Subcutaneous abdominal adipose tissue (tissue), 5 donors: ENCODE data around the gene PTK7.

Experiments used
- H3K27ac ChIP-seq: one replicate; pipeline ENCODE4 v1.7.0; 2013; ENCODE audit warnings: low read depth, mild to moderate bottlenecking, inconsistent platforms, low read length, moderate library complexity
- H3K27me3 ChIP-seq, 5 donors: one replicate each; pipeline ENCODE4 v1.7.0; 2013; ENCODE audit warnings: low read length in 5 of 5, inconsistent platforms in 1 of 5; ENCODE audit not compliant: control insufficient read depth in 5 of 5, insufficient read depth in 4 of 5
- H3K36me3 ChIP-seq, 5 donors: one replicate each; pipeline ENCODE4 v1.7.0; 2013; ENCODE audit warnings: low read length in 5 of 5; ENCODE audit not compliant: control insufficient read depth in 5 of 5, insufficient read depth in 5 of 5
- H3K4me1 ChIP-seq, 5 donors: one replicate each; pipeline ENCODE4 v1.7.0; 2013; ENCODE audit warnings: low read length in 5 of 5, mild to moderate bottlenecking in 3 of 5, moderate library complexity in 1 of 5; ENCODE audit not compliant: control insufficient read depth in 5 of 5, insufficient read depth in 5 of 5
- H3K4me3 ChIP-seq, 5 donors: one replicate each; pipeline ENCODE4 v1.7.0; 2013; ENCODE audit warnings: low read length in 5 of 5, low read depth in 1 of 5
- H3K9ac ChIP-seq, 5 donors: one replicate each; pipeline ENCODE4 v1.7.0; 2013; ENCODE audit warnings: low read length in 5 of 5, mild to moderate bottlenecking in 4 of 5, moderate library complexity in 3 of 5
- H3K9me3 ChIP-seq, 5 donors: one replicate each; pipeline ENCODE4 v1.7.0; 2013; ENCODE audit warnings: low read length in 5 of 5; ENCODE audit not compliant: control insufficient read depth in 5 of 5
- donor health status: healthy.
- donor health status: healthy.
- donor health status: healthy.
- donor health status: healthy.
- donor health status: healthy.

The PTK7 gene

GRCh38 chr6:43199912-43200311, 123.8 kb downstream of the PTK7 start:
- peaks cover 0 to 83% (median 60%) of the 10 kb centered on the region in 5 donors for H3K36me3 ChIP-seq

GRCh38 chr6:43200541-43200940, 124.4 kb downstream of the PTK7 start:
- Histone ChIP-seq H3K4me3 (no peak overlapping the region), H3K9ac (no peak overlapping the region), H3K9me3 (no peaks in the 10 kb centered on the region), H3K4me1 (no peaks in the 10 kb centered on the region), H3K27me3 (no peaks in the 10 kb centered on the region), H3K36me3 (peaks cover 0 to 80% (median 61%) of the 10 kb centered on the region in 5 donors), H3K27ac (no peak overlapping the region)

More at GRCh38 chr6:43199912-43200311, 123.8 kb downstream of the PTK7 start:
- H3K4me1 ChIP-seq, result no peaks in the 10 kb centered on the region
- H3K9ac ChIP-seq, result no peak overlapping the region
- no peak overlapping the region for H3K4me3 ChIP-seq
- no peaks in the 10 kb centered on the region for H3K27me3 ChIP-seq
- H3K9me3 ChIP-seq, result no peaks in the 10 kb centered on the region
- no peak overlapping the region for H3K27ac ChIP-seq

- Histone ChIP-seq H3K36me3 (peaks cover 3 to 69% (median 54%) of the 10 kb centered on the region in 5 donors), H3K27me3 (no peaks in the 10 kb centered on the region), H3K9me3 (no peaks in the 10 kb centered on the region), H3K4me3 (no peak overlapping the region), H3K27ac (no peak overlapping the region), H3K4me1 (no peaks in the 10 kb centered on the region), H3K9ac (no peak overlapping the region)
Measured at GRCh38 chr6:43202451-43202850, 126.3 kb downstream of the PTK7 start.

- no peak overlapping the region for H3K27ac ChIP-seq
- no peaks in the 10 kb centered on the region for H3K27me3 ChIP-seq
- no peak overlapping the region for H3K9ac ChIP-seq
- no peaks in the 10 kb centered on the region for H3K4me1 ChIP-seq
- H3K4me3 ChIP-seq, result no peak overlapping the region
- no peaks in the 10 kb centered on the region for H3K9me3 ChIP-seq
- H3K36me3 ChIP-seq, result peaks cover 6 to 62% (median 48%) of the 10 kb centered on the region in 5 donors
Measured at GRCh38 chr6:43203029-43203717, 127.1 kb downstream of the PTK7 start.

GRCh38 chr6:43203718-43204095, 127.6 kb downstream of the PTK7 start:
- Histone ChIP-seq H3K27me3 (no peaks in the 10 kb centered on the region), H3K36me3 (peaks cover 6 to 57% (median 43%) of the 10 kb centered on the region in 5 donors), H3K27ac (no peak overlapping the region), H3K4me1 (no peaks in the 10 kb centered on the region), H3K9me3 (no peaks in the 10 kb centered on the region), H3K9ac (no peak overlapping the region), H3K4me3 (no peak overlapping the region)

- H3K36me3 ChIP-seq, result peaks cover 6 to 52% (median 42%) of the 10 kb centered on the region in 5 donors
- no peak overlapping the region for H3K4me3 ChIP-seq
- H3K4me1 ChIP-seq, result no peaks in the 10 kb centered on the region
- H3K9me3 ChIP-seq, result no peaks in the 10 kb centered on the region
- H3K27me3 ChIP-seq, result no peaks in the 10 kb centered on the region
- no peak overlapping the region for H3K27ac ChIP-seq
- no peak overlapping the region for H3K9ac ChIP-seq
Measured at GRCh38 chr6:43204271-43205105, 128.4 kb downstream of the PTK7 start.

GRCh38 chr6:43205849-43206248, 129.7 kb downstream of the PTK7 start:
- H3K9me3 ChIP-seq, result no peaks in the 10 kb centered on the region
- H3K27me3 ChIP-seq, result no peaks in the 10 kb centered on the region
- peaks cover 6 to 38% (median 28%) of the 10 kb centered on the region in 5 donors for H3K36me3 ChIP-seq
- H3K4me3 ChIP-seq, result no peak overlapping the region
- no peak overlapping the region for H3K9ac ChIP-seq
- no peaks in the 10 kb centered on the region for H3K4me1 ChIP-seq
- H3K27ac ChIP-seq, result no peak overlapping the region

- Histone ChIP-seq H3K27ac (no peak overlapping the region), H3K9ac (no peak overlapping the region), H3K36me3 (peaks cover 6 to 35% (median 26%) of the 10 kb centered on the region in 5 donors), H3K9me3 (no peaks in the 10 kb centered on the region), H3K4me3 (no peak overlapping the region), H3K27me3 (no peaks in the 10 kb centered on the region), H3K4me1 (no peaks in the 10 kb centered on the region)
Measured at GRCh38 chr6:43207286-43207685, 131.2 kb downstream of the PTK7 start.
